Activated CD8-positive, alpha-beta memory T cell treated with anti-CD3 and anti-CD28 coated beads for 4 hours (primary cell): ENCODE results near the gene NELFB.

Experiments
- DNase-seq, 2 donors: peaks; one replicate each; pipeline ENCODE4 v3.0.0-alpha.2; 2020; ENCODE audit warnings: low read depth in 2 of 2

Gene NELFB

DNA sequence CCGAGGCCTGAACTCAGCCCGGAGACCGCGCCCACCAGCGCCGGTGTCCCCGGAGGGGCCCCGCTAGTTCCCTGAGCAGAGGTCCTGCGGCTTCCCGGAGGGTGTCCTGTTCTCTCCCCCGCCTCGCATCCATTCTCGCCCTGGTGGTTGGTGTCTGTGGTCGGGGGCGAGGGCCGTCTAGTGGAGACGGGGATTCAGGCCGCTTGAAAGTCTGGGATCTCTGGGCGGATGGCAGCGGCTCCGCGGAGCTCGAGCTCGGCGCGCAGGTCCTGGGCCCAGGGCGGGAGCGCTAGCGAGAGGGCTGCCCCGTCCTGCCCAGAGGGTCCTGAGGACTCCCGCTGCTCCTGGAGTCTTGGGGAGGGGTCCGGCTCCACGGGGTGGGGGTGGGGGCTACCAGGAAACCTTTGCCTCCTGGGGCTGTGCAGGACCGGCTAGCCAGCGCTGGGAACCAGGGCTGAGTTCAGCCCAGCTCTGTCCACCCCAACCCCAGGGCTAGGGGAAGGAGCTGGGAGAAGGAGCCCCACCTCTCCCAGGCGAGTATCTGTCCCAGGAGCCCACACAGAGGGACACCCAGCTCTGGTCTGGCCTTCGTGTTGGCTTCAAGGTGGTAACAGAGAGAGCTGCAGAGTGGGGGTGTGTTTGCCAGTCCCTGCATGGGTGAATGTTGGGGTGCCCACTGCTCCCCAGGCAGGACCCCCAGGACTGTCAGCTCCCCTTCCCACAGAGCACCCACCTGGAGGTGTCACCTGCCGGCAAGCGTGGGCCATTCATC is 26.4 kb downstream of the NELFB start:
- no peak for DNase-seq

DNA sequence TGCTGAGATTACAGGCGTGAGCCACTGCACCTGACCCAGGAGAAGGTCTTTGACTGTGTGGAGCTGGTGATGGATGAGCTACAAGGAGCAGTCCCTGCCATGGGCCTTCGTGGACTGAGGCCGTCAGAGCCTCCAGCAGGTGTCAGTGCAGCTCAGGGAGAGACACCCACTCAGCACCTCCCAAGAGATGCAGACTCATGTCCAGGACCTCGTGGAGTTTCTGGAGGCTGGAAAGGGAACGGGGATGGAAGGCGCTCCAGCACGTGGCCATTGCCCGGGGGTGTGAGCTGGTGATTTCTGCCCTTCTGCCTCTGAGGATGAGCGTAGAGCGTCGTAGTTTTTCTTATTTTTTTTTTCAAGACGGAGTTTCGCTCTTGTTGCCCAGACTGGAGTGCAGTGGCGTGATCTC is 31.9 kb downstream of the NELFB start:
- no peak for DNase-seq

DNA sequence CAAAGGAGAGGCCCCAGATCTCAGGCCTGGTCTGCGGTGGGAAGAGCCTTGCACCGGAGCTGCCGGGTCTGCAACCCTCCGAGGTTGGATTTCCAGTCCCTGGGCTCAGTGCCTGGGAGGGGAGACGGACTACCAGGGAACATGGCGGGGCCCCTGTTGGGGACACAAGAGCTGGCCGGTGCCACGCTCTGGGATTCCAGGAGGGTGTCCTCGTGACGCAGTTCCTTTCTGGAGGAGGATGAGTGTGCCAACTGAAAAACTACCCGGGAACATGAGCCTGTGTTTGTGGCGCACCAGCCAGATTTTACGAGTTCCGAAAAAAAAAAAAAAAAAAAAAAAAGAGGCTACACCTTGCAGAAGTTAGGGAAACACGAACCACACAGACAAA is 38.0 kb downstream of the NELFB start:
- DNase-seq = no peak

DNA sequence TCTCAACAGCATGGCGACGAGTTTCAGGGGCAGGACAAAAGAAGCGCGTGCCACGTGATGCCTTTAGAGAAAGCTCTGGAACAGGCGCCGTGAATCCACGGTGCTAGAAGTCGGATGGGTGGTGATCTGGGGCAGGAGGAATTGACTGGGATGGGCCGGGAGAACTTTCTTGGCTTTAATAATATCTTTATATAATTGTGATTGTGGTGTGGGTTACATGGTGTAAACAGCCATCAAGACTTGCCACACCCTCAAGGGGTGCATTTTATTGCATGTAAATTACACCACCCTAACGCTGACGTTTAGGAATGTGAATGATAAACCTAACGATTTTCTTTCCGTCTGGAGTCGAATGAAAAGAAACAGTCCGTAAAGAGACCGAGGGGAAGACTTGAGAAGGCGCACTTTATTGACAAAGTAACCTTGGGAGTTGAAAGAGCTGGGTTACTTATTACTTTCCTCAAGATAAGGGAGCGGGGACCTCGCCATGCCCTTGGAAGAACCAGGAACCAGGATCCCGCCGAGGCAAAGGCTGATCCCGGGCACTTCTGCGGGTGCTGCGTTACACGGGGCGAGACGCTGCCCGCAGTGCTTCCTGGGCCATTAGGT is 38.5 kb downstream of the NELFB start:
- no peak for DNase-seq

DNA sequence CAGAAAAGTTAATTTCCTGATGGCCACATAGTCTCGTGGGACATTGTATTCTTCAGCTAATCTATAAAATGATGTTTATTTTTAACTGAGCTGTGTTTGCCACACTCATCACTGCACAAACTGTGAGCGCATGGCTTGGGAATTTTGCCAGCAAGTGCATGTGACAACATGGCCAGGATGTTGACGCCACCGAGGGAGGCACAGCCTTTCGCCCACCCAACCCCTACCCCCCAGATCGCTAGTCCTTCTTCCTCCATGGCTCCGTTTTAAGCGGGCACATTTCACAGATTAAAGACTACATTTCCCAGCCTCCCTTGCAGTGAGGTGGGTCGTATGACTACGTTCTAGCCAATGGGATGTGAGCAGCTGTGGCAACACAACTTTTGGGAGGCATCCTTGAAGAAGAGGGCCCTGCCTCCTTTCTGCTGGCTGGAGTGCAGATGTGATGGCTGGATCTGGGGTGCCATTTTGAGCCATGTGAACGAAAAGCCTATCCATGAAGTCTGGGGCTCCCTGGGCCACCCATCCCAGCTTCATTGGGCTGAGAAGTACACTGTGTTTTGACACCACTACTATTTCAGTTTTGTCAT is 39.1 kb downstream of the NELFB start:
- DNase-seq = no peak

DNA sequence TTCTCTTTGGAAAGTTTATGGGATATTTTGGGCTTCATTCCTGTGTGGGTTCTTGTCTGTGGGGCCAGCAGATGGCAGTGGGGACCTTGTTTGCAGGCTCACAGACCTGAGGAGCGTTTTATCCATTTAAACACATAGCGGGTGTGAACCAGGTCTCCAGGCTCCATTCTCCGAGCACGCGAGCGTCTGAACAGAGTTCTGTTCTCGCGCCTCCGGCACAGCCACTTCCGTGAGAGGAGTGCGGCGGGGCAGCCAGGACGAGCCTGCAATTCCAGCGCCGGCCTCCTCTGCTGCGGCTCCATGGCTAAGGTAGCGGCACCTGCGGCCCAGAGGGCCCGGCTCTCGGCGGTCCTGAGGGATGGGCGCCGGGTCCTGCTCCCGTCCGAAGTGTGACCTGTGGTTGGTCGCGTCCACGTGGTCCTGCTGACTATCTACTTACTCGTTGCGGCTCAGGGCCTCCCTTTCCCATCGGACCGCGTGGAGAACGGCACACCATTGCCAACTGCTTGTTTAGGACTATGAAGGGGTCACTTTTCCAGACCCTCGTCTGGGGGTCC is 39.6 kb downstream of the NELFB start:
- DNase-seq = no peak

DNA sequence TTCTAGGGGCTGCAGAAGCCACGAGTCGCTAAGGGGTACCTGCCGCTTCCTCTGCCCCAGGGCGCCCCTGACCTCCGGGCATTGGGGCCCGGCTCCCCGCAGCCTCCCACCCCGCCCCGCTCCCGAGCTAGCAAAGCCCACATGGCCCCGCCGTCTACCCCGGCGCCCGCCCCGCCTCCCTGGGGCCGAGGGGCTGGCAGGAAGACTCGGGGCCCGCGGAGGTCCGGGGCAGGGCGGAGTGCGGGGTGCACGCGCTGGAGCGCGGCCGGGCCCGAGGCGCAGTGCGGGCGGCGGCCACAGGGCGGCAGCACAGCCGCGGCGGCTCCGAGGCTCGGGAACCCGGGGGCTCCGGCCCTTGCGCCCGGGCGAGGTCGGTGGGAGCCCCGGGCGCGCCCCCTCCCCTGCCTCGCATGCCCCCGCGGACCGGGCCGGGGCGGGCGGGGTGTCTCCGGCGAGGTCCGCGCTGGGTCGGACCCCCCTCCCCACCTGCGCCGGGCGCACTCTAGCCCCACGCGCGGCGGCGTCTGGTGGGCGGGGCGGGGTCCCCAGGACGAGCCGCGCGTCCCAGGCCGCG is 40.2 kb downstream of the NELFB start:
- no peak for DNase-seq

DNA sequence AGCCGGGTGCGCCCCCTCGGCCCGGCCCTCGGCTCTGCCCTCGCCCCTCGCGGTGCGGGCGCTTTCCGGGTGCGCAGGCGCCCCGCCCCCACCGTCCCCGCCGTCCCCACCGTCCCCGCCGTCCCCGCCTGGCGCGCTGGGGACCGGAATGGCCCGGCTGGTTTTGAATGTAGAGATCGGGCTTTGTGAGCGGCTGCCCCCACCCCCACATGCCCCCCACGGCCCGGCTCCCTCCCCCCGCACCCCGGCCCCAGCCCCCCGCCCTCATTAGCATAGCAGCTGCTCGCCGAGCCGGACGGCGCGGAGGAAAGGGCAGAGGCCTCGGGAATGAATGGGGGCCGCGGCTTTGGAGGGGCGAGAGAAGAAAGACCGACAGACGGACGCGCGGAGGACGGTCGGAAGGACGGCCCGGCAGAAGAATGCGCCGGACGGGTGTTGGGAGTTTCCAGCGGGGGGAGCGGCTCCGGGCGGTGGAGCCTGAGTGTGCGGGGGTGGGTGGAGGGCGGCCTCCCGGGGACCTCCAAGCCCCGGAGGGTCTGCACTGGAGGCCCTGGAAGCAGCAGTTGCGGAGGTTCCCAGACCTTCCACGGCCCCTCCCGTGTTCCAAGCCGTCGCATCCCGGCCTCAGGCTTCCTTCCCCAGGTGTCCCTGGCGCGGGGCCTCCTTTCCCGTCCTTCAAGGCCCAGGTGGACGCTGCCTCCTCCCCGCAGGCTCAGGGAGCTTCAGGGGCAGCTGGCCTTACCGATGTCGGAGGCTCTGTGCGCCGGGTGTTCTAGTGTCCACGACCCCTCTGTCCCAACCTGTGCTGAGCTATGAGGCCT is 40.9 kb downstream of the NELFB start:
- no peak for DNase-seq

DNA sequence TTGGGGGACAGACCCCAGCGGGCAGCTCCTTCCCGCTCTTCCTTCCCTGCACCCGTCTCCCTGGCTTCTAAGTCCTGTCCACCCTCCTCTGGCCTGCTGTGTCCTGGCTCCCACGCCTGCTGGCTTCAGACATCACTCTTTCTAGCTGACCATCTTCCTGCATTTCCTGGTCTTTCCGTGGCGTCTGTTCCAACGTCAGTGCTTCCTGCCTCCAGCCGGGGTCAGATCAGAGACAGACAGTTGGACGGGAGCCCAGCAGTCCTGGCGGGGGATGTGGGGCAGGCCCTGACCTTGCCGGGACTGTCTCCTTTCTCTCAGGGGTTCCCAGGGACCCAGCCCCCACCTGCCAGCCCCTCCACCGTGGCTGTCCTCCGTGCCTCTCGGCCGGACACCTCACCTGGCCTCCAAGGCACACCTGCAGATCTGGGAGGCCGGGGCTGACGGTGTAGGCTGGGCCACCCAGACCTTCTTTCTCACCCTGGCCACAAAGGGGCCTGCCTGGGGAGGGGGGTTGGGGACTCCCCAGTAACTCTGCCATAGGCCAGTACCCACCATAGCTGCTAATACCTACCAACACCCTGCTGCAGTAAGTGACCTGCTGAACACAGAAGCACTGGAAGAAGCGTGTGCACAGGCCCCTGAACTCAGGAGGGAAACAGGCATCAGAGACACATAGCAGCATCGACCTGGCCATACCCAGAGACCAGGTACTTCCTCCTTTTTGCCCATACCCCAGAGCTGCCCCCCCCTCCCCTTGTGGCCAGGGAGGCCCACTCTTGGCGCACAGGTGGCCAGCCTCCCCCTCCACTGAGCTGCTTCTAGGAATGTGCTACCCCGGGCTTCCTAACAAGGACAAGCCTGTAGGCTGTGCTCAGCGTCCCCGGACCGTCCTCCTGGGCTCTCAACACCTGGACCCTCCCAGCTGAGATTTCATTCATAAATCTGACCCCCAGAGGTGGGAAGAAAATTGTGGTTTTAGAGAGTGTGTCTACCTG is 41.8 kb downstream of the NELFB start:
- DNase-seq = no peak

DNA sequence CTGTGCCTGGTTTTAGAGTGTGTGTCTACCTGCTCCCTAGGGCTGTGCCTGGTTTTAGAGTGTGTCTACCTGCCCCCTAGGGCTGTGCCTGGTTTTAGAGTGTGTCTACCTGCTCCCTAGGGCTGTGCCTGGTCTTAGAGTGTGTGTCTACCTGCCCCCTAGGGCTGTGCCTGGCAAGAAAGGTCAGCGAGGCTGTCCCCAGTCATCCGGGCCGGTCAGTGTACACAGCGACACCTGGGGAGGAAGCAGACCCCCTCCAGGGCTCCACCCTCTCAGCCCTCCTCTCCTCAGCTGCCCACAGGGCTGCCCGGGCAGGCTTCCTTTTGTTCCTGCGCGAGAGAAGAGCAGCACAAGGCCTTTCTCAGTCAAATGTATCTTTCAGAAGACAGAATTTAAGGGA is 42.8 kb downstream of the NELFB start:
- DNase-seq = no peak

DNA sequence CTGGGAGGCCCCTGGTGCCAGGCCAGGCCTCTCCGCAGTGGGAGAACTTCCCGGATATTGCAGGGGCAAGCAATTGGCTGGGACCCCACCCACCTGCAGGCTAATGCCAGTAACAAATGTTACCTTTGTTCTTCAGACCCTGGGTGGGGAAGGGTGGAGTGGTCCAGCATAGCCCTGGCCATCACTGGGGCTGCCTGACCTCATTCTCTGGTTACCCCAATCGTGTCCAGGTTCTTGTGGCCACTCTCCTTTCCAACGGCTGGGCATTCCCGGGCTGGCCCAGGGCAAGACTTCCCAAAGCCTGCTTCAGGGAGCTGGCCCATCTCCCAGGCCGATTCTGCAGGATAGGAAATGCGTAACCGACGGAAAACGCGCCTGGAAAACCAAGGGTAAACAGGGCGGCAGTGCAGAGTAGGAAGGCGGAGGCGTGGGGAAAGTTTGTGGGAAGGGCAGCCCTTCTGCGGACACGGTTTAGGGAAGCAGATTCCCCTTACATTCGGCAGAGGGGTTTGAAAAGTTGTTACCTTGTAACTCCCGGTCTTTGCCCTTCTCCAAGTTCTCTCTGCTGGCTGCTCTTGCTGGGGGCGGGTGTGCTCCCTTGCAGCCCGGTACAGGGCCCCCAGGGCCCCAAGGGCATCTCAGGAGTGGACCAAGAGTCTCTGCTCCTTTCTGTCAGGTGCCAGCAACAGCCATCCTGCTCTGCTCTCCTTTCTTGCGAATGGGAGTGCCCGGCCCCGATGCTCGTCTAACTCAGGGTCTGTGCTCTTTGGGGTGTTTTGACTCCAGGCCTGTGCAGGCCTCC is 43.5 kb downstream of the NELFB start:
- no peak for DNase-seq

DNA sequence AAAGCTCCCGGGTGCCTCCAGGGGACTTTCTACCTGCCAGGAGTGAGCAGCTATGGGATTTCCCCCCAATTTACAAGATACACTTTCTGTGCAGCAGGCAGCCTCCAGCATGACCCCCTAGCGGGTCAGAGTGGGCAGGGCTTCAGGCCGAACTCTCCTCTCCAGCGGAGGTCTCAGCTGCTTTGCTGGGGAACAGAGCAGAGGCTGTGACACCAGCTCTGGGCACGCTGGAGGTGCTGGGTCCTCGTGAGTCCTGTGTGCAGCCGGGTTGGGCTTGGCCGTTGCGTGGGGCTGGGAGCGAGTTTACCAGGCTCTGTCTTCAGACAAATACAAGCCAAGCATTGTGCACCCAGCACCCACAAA is 44.1 kb downstream of the NELFB start:
- DNase-seq = no peak

DNA sequence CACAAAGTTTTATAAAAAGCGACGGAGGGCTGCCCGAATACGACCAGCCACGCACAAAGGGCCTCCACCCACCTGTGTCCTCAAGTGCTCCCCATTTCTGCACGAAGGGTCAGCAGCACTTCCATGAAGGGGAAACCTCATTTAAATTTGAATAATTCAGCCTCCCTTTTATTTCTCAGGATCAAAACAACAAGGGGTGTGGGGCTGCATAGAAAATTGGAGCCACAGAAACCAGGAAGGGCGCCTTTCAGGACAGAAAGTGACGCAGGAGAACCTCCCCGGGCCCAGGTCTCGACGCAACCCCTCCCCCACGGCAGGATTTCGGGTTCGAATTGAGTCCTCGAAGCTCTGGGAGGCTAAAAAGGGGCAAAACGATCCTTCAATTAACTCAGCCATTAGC is 44.8 kb downstream of the NELFB start:
- no peak for DNase-seq

DNA sequence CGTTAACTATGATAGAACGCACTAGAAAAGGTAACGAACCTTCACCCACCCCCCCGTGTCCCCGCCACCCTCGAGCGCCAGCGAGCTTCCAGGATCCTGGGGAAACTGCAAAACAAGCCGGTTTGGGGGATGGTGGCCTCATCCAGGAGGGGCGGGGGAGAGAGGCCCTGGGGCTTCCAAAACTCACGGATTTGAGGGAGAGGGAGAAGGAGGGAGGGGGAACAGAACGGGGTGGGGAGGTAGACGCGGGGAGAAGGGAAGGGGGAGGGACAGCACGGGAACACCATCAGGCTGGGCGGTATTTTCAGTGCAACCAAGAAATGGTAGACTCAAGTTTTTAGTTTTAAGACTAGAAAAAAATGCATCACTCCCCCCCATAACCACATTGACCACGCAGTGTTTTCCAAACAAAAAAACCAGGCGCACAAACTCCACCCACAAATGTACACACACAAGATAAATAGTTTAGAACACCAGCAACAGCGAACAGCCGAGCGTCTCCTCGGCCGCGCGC is 45.5 kb downstream of the NELFB start:
- no peak for DNase-seq

DNA sequence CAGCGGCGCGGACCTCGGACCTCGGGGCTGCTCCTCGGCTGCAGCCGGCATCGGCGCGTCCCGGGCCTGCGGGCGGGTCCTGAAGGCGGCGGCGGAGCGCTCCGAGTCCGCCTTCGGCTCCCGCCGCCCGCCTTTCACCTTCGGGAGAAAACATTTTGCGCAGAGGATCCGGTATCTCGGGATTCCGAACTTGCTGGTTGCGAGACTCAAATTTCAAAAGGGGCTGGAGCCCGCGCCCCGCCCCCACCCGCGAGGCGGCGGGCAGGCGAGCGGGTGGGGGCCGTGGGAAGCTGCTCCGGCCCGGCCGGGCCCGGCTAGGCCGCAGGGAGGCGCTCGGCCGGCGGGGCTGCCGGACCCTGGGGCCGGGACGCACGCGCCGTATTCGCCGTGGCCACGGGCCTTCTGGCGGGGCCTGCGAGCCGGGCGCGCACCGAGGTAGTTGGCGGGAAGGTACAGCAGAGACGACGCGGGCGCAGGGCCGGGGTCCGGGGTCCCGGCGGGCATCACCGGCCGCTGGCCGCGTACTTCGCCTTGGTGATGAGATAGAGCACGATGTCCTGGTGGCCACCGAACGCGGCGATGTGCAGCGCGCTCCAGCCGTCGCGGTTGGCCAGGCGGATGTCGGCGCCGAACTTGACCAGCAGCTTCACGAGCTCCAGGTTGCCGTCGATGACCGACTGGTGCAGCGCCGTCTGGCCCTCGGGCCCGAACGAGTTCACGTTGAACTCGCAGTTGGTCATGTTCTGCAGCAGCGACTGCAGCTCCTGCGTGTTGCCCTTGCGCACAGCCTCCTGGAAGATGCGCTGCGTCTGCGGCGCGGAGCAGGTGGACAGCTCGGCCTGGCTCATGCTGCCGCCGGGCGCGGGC is 46.2 kb downstream of the NELFB start:
- no peak for DNase-seq

DNA sequence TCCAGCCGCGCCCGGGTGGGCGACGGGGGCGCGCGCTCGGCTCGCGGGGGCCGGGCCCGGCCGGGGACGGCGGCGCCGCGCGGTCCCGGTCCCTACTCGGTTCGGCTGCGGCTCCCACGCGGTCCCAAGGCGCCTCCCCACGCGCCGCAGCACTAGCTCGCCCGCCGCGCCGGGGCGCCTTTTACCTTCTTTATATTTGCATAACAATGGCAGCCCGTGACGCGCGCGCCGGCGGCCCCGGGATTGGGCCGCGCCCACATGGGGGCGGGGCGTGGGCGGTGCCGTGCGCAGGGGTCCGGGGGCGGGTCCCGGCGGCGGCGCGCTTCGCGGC is 47.0 kb downstream of the NELFB start, which contains the start of gene NRARP:
TSS of gene NRARP (minus strand) at position 154 of the 331 bp plus-strand sequence. CDS start 343 bp downstream, outside the sequence.
- DNase-seq = peak; percentile 83 to 84

DNA sequence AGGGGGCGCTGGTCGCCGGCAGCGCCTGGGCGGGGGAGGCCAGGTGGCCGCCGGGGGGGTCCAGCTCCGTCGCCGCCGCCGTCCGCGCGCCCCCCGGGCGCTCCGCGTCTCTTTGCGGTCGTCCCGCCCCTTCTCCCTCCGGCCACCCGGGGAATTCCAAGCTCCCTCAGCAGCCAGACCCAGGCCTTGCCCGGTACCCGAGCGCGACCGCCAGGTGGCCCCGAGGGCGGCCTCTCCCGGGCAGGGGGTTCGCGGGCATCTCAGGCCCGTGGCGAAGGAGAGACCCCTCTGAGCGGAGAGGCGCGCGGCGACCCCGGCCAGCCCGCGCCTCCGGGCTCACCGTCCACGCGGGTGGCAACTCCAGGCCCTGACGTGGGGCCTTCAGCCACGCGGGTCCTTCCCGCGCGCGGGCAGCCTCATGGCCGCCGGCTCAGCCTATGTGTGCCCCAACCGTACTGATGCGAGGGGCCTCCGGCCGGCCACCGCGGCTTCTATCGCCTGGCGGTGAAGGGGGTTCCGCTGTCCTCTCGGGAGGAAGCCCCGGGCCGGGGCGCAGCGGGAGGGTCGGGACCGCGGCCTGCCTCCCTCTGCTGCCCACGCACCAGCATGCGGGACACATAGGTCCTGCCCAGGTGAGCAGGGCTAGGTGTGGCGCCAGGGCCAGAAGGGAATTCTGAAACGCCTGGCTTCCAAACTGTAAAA is 47.5 kb downstream of the NELFB start:
- peak in 1 of 2 donors; percentile 25 for DNase-seq
